GM10847 (cell line): ENCODE measurements around the gene TANC1.

Experiments used
- POLR2A ChIP-seq: IDR thresholded peaks from 2 replicates; pipeline ENCODE4 v1.6.1; 2011; ENCODE audit not compliant: insufficient read length; ENCODE audit errors: extremely low read depth

TANC1 gene

GRCh38 chr2:159168707-159169106 is 200.3 kb downstream of the TANC1 start:
- TF ChIP-seq POLR2A = no peak

DNA sequence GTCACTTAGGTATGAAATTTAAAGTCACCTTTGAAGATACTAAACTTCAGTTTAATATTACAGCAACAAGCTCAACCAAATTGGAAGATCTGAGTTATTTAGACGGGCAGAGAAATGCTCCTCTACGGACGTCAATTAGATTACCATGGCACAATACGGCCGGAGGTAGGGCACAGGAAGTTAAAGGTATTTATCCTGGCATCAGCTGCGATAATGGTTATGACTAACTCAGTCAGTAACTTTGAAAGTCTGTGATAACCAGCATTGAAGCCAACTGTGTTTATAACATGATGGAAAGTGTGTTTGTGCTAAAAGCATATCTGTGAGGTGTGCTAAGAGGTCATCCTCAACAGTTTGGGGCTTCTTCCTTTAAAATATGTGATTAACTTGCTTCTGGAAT is 200.7 kb downstream of the TANC1 start:
- TF ChIP-seq POLR2A = no peak

DNA sequence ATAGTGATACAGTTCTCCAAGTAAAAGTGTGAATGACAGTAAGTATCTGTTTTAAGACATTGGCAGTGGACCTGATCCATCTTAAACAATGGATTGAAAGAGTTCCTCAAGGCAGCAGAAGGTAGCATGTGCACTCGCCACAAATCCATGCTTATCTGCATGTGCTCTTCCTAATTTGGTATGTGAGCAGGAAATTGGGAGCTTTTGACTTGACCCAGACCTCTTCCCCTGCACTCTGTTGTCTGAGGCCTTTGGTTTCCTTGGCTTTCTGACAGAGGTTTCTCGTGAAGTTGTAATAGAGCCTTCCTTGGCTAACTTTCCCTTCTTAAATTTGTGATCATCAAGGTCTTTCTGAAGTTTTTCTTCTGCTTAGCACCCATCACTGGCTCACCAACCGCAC is 204.0 kb downstream of the TANC1 start:
- no peak for TF ChIP-seq POLR2A

DNA sequence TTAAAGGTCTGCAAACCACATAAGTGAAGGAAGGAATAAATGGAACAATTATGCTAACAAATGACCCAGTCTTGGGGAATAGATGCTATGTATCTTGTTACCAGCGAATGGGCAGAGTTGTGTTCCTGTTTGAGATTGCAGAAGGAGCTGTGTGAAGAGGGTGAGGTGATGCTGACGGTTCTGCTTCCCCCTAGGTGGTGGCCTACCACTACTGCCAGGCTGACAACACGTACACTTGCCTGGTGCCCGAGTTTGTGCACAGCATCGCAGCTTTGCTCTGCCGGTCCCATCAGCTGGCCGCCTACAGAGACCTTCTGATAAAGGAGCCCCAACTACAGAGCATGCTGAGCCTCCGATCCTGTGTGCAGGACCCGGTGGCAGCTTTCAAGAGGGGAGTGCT is 206.3 kb downstream of the TANC1 start:
- no peak for TF ChIP-seq POLR2A

DNA sequence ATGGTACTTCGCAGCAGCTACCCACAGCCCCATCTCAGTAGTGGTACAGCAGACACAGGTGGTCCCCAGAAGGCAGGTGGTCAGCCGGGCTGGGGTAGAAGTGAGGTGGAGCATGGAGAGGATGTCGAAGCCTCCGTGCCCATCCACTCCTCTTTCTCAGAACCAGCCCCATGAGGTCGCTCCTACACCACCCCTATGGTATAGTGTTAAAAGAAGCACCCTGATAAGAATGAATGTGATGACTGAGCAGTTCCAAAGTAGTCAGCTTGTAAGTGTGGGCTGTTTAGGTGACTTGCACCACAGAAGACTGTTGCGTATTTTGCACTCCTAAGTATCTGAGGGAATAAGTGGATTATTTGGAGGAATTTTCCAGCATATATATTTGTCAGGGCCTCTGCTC is 206.7 kb downstream of the TANC1 start:
- no peak for TF ChIP-seq POLR2A

- TF ChIP-seq POLR2A = no peak
Observed at GRCh38 chr2:159175927-159176326, 207.5 kb downstream of the TANC1 start.

- TF ChIP-seq POLR2A = no peak
Observed at GRCh38 chr2:159176555-159176954, 208.1 kb downstream of the TANC1 start.

GRCh38 chr2:159177357-159177756 is 208.9 kb downstream of the TANC1 start:
- TF ChIP-seq POLR2A = no peak

- TF ChIP-seq POLR2A = no peak
Observed at GRCh38 chr2:159177957-159178356, 209.5 kb downstream of the TANC1 start.

- no peak for TF ChIP-seq POLR2A
Observed at GRCh38 chr2:159179096-159179495, 210.7 kb downstream of the TANC1 start.

- TF ChIP-seq POLR2A = no peak
Observed at GRCh38 chr2:159179696-159180095, 211.3 kb downstream of the TANC1 start.

DNA sequence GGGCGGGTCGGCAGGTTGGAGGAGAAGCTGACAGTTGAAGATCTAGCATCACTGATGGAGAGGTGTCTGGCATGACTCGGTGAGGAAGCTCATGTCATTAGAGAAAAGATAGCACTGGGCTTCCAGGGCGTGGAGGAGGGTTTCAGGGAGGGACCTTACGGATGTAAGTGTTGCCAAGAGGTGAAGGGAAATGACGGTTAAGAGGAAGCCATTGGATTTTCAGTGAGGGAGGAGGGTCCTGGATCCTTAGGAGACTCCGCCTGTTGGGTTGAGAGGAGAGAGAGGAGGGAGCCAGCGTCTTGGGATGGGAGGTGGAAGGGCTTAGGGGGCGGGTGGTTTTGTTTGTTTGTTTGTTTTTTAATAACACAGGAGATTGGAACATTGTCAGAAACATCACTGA is 214.9 kb downstream of the TANC1 start:
- TF ChIP-seq POLR2A = no peak

GRCh38 chr2:159185401-159186130 is 217.1 kb downstream of the TANC1 start:
- TF ChIP-seq POLR2A = no peak

- no peak for TF ChIP-seq POLR2A
Observed at GRCh38 chr2:159186462-159186861, 218.0 kb downstream of the TANC1 start.

GRCh38 chr2:159187106-159187505 is 218.7 kb downstream of the TANC1 start:
- TF ChIP-seq POLR2A = no peak

GRCh38 chr2:159188449-159188848 is 220.0 kb downstream of the TANC1 start:
- no peak for TF ChIP-seq POLR2A

DNA sequence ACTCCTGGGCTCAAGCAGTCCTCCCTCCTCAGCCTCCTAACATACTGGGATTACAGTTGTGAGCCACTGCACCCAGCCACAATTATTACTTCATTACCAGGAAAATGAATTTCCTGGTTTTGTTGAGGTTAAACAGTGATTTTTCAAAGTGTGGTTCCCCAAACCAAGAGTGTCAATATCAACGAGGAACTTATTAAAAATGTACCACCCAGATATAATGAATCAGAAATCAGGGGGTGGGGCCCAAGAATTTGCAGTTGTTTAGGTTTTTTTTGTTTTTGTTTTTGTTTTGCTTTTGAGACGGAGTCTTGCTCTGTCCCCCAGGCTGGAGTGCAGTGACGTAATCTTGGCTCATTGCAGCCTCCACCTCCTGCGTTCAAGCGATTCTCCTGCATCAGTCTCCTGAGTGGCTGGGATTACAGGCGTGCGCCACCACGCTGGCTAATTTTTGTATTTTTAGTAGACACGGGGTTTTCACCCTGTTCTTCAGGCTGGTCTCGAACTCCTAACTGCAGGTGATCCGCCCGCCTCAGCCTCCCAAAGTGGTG is 224.0 kb downstream of the TANC1 start:
- no peak for TF ChIP-seq POLR2A
